ENCODE measurements around the gene DNAJC5.

- no peak for TF ChIP-seq CTCF (IDR thresholded peaks at IDR 0.05)
- TF ChIP-seq POLR2AphosphoS5 (IDR thresholded peaks at IDR 0.05; ENCODE audit: low read depth, low read length) = no peak
- TF ChIP-seq REST (IDR thresholded peaks at IDR 0.05; ENCODE audit: insufficient read depth in 1 of 2, low read depth in 2 of 2, low read length in 1 of 2) = no peak
- TF ChIP-seq TCF7L2 (IDR thresholded peaks at IDR 0.05; ENCODE audit: low read depth, low read length) = no peak
- no peak for TF ChIP-seq SIN3A (IDR thresholded peaks at IDR 0.05; ENCODE audit: borderline replicate concordance, insufficient read depth, low read depth, low read length)
These were observed 46.7 kb upstream of the DNAJC5 start for GRCh38 chr20:63848003-63848911.

Data from Panc1 (cell line).